Measurements from ENCODE around the gene RASSF7.

GRCh38 chr11:545171-545570, 15.6 kb upstream of the RASSF7 start:
- TF ChIP-seq CTCF (IDR thresholded peaks at IDR 0.05; ENCODE audit: insufficient read depth, low read length, poor library complexity, severe bottlenecking), result no peak
- TF ChIP-seq EZH2phosphoT487 (conservative IDR thresholded peaks at IDR 0.05; ENCODE audit: low read length), result no peak
